GM12891 (cell line): ENCODE measurements around the gene HDGFL3.

ENCODE experiments used
- POLR2A ChIP-seq: IDR thresholded peaks from 2 replicates; pipeline ENCODE4 v1.6.1; 2011; ENCODE audit warnings: low read depth, low read length, control low read depth
- POLR2AphosphoS5 ChIP-seq: IDR thresholded peaks from 2 replicates; pipeline ENCODE4 v1.6.1; 2011; ENCODE audit warnings: low read depth, low read length, control low read depth
- POU2F2 ChIP-seq: IDR thresholded peaks from 2 replicates; pipeline ENCODE4 v1.6.1; 2011; ENCODE audit warnings: low read depth, mild to moderate bottlenecking, control low read depth, low read length, moderate library complexity
- SPI1 ChIP-seq: IDR thresholded peaks from 2 replicates; pipeline ENCODE4 v1.6.1; 2011; ENCODE audit warnings: low read depth, low read length, control low read depth
- TAF1 ChIP-seq: IDR thresholded peaks from 2 replicates; pipeline ENCODE4 v1.6.1; 2011; ENCODE audit warnings: low read depth, low read length, control low read depth

DNA sequence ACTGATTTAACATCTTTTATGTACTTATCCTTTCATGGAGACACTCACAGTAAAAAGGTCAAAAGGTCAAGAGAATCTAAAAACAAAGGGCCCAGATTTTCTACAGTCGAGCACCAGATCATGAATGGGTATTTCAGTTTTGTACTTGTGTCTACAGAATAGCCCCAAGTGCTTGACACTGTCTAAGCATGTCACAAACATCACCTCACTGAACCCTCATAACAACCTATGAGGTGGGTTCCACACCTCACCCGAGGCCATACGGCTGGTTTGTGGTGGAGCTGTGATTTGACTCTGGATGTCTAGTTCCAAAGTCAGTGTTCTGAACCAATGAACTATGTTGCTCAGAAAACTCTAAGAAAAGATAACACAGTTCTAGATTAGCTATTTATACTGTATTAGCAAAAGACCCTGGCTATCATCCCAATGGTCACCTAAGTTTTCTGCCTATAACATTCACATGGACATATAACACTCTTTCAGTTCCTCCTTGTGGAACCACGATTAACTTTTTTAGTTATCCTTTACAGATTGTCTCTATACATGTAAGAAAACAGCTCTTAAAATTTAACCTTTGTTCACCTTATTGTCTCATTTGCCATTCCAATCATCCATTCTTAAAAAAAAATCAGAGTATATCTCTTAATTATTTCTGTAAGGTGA is 74.6 kb downstream of the HDGFL3 start:
- TF ChIP-seq POLR2AphosphoS5 (no peak), POLR2A (no peak), TAF1 (no peak), SPI1 (peak; percentile 53; the same call in 1 of the 2 replicates), POU2F2 (no peak)
